ENCODE data around the gene RAB3C.

RAB3C gene

DNA sequence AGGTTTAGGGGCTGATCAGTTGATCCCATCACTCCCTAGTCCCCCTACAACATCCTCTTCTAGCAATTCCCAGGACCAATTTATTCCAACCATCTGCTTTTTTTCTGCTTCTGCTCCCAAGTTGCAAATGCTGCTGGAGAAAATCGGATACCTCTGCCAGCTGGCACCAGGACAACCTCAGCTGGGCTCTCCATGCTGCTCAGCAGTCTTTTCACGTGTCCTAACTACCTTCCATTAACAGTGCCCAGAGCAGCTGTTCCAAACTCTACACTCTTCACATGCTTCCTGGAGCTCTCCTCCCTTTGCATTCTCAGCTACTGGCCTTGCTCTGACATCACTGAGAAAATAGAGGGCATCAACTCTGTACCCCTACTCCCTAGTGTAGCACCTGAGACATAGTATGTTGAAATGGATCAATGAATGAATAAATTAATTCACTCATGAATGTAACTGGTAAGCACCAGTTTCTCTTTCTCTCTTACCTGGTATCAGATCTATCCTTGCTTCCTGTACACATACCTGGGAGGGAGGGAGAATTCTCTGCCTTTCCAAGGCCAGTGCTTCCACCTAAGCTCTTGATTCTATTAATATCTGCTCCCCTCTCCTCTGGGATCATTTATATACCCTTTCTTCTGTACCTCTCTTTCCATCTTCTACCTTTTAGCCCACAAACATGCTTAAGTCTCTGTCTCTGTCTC, 191.0 kb downstream of the RAB3C start:
- DNase-seq (ENCODE audit: low spot score): no peak

DNA sequence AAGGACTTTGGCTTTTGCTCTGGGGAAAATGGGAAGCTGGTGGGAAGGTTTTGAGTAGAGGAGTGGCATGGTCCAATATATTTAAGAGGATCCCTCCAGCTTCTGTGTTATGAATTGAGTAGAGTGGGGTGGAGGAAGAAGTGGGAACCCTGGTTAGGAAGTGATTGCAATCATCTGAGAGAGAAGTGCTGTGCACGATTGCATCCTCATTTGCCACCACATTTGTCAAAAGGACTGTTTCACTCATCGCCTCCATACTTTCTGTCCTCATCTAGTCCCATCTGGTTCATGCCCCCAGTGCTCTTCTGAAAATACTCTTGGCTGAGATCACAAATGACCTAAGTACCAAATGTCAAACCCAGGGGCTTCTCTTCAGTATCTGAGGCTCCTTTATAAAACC, 192.1 kb downstream of the RAB3C start:
- DNase-seq (ENCODE audit: low spot score): no peak

DNA sequence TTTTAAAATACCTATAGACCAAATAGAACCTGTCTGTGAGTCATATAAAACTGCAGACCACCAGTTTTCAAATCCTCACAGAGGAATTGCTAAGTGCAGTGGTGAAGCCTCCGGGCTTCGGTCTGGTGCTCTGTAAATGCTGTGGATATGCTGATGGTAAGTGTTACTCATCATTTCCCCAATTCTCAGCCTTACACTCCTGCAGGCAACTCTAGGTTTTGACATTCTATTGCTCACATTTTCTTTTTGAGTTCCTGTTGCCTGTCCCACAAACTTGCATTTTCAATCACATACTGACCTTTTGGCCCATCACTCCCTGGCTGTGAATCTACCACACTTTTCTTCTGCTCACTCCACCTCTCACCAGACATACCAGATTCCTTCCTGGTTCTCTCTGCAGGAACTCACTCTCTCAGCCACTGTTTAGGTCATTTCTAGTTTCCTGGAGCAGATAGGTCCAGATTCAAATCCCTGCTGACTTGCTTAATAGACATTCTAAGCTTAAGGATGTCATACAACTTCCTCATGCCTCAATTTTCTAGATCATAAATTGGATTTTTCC, 192.9 kb downstream of the RAB3C start:
- DNase-seq (ENCODE audit: low spot score): no peak

GRCh38 chr5:58776559-58776958, 193.7 kb downstream of the RAB3C start:
- DNase-seq (ENCODE audit: low spot score): no peak

DNA sequence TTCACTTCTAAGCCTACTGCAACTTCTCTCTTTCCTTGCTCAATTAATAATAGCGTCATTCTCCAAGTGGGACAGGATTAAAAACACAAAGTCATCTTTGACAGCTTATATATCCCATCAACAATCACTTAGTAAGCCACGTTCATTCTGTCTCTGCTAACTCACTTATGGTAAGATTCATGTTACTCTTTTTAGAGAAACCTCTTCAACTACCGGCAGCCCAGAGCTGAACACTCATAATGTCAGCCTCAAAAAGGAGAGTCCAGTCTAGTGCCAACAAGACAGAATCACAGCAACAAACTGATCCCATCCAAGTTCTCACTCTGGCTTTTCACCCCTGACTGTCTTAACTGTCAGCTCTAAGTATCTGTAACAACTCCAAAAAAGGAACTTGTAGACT, 196.0 kb downstream of the RAB3C start:
- no peak for DNase-seq (ENCODE audit: low spot score)

- no peak for DNase-seq (ENCODE audit: low spot score)
Observed at GRCh38 chr5:58786035-58786434, 203.2 kb downstream of the RAB3C start.

- no peak for DNase-seq (ENCODE audit: low spot score)
Observed at GRCh38 chr5:58786711-58787303, 203.9 kb downstream of the RAB3C start.

GRCh38 chr5:58787987-58788386, 205.1 kb downstream of the RAB3C start:
- DNase-seq (ENCODE audit: low spot score): no peak

DNA sequence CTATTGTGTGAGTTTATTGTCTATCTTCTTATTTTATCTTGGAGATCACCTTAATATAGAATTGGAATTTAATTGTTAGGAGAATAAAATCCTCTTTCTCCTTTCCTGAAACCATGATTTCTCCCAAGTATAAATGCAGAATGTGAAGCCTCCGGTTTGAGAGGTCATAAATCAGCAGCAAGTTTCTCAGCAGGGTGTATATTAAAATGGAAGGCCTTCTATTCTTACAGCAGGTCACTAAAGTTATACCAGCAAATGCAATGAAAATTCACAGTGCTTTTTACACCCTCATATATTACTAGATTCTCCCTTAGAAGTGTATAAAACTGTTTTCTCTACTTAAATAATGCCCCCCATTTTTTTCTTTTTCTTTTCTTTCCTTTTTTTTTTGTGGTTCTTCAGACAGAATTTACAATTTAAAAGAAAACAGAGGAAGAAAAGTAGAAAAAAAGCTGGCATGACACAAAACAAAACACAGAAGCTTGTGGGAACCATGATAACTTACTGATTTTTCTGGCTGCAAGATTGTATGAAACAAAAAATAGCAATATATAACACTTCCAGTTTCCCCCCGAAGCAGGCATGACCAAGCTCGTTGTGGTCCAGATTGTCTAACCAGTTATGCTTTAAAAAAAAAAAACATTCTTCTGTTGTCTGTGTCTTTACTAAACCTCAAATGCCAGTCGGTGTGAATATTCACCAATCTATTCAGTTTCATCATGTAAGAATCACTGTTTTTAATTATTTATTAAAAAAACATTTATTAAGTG, 211.2 kb downstream of the RAB3C start:
- DNase-seq (ENCODE audit: low spot score): no peak

GRCh38 chr5:58794875-58795274, 212.0 kb downstream of the RAB3C start:
- no peak for DNase-seq (ENCODE audit: low spot score)

DNA sequence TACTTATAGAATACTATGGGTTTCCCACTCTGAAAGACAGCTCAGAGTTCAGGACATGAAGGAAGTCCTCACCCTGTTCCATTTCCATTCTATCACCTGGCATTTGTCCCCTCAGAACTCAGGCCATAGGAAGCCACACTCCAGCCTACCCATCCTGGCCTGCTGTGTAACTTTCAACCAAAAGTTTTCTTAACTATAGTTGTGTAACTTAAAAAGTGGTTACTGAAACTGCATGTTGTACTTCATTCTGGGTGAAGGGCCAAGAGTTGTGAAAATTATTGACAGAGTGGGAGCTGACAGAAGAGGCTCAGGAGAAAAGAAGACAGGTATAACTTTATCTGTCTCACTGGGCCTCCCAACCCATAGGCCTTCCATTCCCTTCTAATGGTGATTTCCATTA, 212.5 kb downstream of the RAB3C start:
- no peak for DNase-seq (ENCODE audit: low spot score)

- no peak for DNase-seq (ENCODE audit: low spot score)
Observed at GRCh38 chr5:58797021-58797420, 214.1 kb downstream of the RAB3C start.

GRCh38 chr5:58800356-58800755, 217.5 kb downstream of the RAB3C start:
- no peak for DNase-seq (ENCODE audit: low spot score)

DNA sequence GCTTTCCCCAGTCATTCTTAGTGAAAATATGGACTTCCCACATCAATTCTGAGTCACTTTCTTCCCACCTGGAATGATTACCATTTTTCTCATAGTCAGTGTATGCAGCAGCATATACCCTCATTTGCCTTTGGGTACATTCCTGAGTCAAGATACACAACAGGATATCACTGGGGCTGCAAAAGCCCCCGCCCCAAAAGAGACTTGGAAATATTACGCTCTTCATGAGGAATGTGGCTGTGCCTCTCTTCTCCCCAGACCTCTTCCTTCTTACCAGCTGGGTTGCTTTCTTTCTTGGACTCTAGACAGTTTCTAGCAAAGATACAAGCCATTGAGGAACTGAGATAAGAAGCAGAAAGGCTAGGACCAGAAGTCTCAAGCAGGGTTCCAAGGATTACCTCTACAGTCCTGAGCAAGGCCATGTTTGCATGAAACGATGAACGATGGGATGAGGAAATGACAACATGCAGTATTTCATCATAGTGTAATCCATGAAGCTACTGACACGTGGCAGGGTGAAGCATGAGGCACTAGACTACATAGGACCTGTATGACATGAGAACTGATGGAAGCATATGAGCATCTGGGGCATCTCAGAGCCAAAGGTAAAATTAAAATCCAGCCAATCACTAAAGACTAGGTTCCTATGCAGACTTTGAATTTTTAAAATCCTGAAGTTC, 218.1 kb downstream of the RAB3C start:
- no peak for DNase-seq (ENCODE audit: low spot score)

DNA sequence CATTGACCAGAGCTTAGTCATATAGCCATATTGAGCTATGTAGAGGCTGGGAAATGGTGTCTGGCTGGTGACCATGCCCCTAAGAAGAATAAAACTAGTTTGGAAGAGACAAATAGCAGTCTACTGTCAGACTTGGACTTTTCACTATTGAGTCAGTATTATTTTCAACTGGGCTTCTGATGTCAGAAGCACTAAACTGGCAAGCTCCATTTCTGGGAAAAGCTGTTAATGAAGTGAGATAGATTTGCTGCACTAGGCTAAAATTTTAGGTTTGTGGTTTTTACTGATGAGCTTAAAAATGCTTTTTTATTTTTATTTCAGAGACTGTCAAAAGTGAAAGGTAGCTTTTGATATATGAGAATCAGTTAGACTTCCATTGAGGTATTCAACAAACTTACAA, 220.2 kb downstream of the RAB3C start:
- DNase-seq (ENCODE audit: low spot score): no peak

DNA sequence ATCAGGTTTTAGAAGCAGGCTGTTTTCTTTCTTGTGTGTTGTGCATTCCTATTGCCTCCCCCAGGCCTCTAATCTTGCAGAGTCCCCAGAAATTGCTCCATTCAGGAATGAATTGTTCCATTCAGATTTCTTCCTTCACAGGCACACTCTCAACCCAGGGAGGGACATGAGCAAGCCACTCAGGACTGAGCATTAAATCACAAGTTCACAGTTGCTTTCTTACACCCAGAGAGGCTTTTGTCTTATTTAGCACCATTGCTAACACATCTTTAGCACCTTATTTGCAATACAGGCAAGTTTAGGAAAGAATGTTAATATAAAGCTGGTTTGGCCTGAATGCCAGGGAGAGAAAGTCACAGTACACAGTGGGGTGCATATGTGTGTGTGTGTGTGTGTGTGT, 221.4 kb downstream of the RAB3C start:
- no peak for DNase-seq (ENCODE audit: low spot score)

GRCh38 chr5:58810086-58810485, 227.2 kb downstream of the RAB3C start:
- no peak for DNase-seq (ENCODE audit: low spot score)

DNA sequence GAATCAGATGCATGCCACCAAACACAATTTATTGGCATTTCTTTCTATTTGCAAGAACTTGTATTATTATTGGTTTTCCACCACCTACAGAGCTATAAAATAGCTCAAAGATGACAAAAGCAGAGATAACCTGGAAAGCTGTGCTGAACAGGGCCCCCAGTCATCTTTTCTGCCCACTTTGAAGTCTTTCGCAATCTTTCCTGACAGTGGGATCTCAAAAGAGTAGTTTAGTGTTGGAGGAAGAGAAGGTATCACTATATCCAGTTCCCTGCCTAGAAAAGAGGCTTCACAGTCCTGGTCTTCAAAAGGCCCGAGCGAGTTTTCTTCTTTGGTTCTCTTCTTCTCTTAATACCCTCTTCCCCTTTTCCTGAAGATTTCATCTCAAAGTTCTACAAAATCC, 231.0 kb downstream of the RAB3C start:
- no peak for DNase-seq (ENCODE audit: low spot score)

DNA sequence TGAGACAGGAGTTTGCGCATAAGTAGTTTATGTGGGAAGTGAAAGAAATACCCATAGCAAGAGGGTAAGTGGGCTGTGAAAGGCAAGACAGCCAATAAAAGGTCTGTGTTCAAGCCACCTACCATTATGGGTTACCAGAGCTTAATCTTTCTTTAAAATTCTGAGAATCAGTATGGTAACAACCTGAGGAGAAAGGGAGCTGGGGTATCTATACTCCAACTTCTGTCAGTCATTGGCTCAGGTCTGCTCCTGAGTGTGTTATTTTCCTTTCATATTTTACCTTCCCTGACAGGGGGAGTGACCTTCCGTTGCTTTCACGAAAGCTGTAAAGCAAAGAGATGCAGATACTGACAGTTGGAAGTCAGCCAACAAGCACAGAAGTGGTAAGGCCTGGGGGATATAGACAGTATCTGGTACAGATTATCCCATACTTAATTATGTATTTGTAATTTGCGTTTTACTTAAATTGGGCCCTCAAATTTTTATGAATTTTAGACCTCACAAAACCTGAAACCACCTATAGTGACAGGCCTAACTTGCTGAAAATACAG, 233.4 kb downstream of the RAB3C start:
- no peak for DNase-seq (ENCODE audit: low spot score)

DNA sequence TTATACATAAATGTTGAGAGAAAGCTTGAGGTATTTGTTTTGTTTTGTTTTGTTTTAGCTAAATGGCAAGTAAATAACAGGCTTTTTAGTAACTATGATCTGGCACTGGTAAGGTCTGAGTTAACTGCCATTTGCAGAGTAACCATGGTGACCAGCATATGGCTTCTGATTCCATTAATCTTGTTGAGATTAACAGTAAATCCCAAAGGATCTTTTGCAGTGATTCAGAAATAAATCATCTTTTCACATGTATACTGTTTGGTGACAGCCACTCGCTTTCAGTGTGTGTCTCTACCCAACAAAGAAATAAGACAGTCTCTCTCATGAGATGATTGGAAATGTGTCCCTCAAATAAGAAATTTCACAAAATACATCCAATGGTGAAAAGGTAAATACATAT, 235.6 kb downstream of the RAB3C start:
- DNase-seq (ENCODE audit: low spot score): no peak

GRCh38 chr5:58825441-58825840, 242.6 kb downstream of the RAB3C start:
- DNase-seq (ENCODE audit: low spot score): no peak

DNA sequence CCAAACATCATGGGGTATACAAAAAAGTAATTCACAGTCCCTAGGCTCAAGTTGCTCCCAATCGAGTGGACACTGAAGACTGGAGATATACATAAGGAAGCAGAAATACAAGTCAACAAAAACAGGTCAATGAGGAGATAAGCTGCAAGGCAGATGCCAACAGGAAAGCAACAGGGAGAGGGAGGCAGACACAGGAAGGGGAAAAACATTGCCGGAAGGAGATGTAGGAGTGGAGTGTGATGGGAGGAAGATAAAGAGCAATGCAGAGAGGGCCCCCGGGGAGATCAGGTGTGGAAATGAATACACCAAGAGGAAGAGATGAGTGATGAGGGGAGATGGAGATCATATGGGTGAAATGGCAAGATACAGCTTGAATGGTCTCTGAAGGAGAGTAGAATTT, 243.0 kb downstream of the RAB3C start:
- DNase-seq (ENCODE audit: low spot score): no peak
